SHP77 treated with DMSO at 0.1 percent for 48 hours (cell line): ENCODE data around the gene SRP68.
"Not testable (repeated sequence)": the region's sequence is repeated elsewhere in the genome, so short reads cannot be mapped to it uniquely, and the experiment has no call there.

Source experiments
- DNase-seq: peaks from one replicate; lab custom pipeline; 2025; lab: John Stamatoyannopoulos, UW

Gene SRP68

GRCh38 chr17:76044475-76045007, 27.8 kb downstream of the SRP68 start:
- not testable (repeated sequence) for DNase-seq

DNA sequence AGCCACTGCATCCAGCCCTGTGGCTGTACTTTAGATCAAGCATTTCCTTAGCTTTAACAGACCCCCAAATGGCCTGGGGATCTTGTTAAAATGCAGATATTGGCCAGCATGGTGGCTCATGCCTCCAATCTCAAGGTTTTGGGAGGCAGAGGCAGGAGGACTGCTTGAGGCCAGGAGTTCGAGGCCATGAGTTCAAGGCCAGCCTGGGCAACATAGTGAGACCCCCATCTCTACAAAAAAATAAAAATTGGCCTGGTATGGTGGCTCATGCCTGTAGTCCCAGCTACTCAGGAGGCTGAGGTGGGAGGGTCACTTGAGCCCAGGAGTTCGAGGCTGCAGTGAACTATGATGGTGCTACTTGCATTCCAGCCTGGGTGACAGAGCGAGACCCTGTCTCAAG, 29.4 kb downstream of the SRP68 start:
- DNase-seq: not testable (repeated sequence)

- DNase-seq: no peak
Measured at GRCh38 chr17:76040376-76040775, 31.9 kb downstream of the SRP68 start.

- DNase-seq: no peak
Measured at GRCh38 chr17:76039121-76039520, 33.2 kb downstream of the SRP68 start.

- DNase-seq: no peak
Measured at GRCh38 chr17:76038050-76038449, 34.3 kb downstream of the SRP68 start.

- no peak for DNase-seq
Measured at GRCh38 chr17:76036497-76037261, 35.6 kb downstream of the SRP68 start.

DNA sequence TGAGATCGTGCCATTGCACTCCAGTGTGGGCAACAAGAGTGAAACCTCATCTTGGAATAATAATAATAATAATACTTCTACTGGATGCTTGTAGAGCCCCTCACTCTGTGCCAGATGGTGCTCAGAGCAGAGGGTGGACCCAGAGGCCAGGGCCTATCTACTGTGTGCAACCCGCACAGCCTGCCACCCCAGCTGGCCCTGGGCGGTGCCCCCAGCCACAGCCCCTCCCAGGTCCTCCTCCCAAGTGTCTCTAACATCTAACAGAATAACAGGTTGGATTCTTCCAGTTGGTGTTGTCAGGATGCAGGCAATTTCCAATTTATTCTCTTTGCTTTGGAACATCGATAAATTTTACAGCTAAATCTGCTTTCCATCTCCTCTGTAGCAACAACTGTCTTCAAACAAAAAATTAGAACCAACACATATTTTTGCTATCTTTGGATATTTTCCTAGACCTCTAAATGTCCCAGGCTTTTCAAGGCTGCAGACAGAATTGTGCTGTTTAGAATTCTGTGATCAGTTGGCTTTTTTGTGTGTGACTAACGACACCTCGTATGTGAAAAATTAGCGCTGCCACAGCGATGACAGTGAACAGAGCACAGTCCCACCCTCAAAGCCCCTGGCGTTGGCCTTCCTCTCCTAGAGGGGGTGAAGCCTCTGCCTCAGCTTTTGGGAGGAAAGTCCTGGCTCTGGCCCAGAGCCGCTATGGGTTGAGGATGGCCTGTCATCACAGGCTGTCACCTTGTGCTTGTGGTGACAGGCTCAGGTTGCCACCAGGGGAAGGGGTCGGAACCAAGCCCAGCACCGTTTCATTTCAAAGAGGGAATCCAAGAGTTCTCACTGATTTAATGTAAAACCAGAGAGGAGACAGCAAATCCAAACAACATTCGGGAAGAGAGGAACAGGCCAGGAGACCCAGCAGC, 37.6 kb downstream of the SRP68 start:
- DNase-seq: no peak

DNA sequence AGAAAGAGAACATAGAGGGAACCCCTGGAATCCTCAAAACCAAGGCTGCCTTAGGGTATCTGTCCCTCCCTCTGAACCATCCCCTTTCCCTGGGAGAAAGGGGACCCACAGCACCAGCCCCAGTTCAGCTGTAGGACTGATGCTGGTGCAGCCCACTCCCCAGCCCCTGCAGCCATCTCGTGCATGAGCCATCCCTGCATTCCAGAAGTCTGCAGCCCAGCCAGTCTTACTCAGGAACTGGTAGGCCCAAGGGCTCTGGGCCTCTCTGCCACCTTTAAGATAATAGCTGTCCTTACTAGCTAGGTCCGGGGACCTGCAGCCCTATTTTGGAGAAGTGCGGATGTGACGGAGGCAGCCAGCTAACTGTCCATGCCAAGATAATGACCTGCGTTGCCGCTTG, 39.2 kb downstream of the SRP68 start:
- DNase-seq: no peak

- no peak for DNase-seq
Measured at GRCh38 chr17:76032780-76033108, 39.6 kb downstream of the SRP68 start.

DNA sequence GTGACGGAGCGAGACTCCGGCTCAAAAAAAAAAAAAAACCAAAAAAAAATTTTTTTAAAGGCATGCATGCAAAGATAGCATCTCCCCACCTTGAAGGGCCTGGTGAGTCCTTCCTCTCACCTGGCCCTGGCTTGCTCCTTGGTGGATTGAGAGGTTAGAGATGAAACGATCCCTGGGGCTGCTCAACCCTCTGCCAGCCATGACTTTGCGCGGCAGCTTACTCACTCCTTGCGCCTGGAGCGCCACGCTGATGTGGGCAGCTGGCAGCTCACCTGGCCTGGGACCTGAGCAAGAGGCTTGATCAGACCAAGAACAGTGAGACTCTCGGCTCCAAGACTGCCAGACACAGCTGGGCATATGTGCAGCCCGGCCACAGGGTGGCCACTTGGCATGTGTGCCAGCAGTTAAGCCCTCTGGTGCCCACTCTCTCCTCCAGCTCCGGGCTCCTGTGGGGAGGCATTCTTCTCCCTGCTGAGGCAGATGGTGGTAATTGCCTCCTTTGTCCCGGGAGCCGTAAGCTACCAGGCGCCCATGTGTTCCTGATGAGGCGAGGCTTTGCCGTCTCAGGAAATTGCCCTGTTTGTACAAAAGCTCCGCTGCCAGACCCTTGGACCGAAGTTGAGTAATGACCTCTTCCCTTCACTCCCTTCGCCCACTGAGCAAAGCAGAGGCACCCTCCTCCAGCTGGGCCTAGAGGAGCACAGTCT, 40.1 kb downstream of the SRP68 start:
- DNase-seq: peak; percentile 5

DNA sequence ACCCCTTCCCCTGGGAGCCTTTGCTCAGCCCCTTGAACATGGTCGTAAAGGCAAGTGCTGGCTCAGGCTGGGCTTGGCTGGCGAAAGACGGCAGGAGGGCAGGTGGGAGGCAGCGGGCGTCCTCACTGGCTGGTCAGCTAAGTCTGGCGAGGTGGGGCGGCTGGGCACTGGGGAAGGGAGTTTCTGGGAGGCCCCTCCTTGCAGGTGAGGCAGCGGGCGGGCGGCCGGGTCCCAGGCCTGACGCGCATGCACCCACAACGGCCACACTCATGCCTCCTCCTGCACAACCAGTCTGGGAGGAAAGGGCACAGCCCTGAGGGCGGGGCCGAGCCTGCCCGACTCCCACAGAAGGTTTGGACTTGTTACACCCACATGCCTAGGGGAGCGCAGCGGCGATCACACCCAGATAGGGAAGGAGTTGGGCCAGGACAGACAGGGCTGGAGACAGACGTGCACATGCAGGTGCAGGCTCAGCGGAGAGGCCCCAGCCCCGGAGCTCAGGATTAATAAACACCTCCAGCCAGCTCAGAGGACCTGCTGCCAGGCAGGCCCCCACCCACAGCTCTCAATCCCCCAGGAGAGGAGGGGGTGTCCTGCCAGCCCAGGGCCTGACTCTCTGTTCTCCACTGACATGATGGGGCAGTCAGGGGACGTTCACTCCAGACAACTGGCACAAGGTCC, 45.0 kb downstream of the SRP68 start, which contains the start of gene EVPL:
TSS of gene EVPL (minus strand) at position 148 of the 681 bp plus-strand sequence. CDS start at position 40, 108 bp downstream.
- no peak for DNase-seq

DNA sequence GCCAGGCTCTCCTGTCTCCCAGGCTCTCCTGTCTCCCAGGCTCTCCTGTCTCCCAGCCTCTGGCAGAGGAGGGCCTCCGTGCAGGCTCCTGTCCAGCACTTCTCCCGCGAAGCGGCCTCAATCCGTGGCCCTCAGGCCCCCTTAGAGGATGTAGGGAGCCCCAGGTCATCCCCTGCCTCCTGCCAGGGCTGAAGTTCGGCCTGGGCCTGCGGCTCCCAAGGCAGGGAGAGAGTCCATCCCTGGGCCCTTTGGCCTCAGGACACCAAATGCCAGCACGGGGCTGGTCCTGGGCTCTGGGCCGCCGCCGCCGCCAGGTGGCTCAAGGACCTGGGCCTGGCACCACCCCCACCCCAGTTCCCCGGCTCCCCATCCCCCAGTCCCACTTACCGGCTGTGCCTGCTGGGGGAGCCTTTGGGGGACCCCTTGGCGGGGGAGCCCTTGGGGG, 45.6 kb downstream of the SRP68 start:
- no peak for DNase-seq

DNA sequence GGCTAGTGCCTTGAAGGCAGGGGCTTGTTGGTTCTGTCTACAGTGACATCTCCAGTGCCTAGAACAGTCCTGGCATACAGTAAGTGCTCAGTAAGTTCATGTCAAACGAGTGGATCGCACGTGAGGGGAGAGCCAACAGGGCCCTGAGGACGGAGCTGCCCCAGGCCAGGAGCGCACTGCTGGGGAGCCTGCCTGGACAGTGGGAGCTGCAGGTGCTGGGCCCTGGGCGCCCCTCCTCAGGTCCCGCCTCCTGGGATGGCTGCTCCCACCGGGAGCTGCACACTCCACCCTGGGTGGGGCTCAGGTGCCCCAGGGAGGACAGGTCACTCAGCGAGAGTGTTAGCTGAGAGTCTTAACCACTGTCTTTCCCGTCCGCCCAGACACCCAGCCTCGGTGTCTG, 47.0 kb downstream of the SRP68 start:
- DNase-seq: no peak

DNA sequence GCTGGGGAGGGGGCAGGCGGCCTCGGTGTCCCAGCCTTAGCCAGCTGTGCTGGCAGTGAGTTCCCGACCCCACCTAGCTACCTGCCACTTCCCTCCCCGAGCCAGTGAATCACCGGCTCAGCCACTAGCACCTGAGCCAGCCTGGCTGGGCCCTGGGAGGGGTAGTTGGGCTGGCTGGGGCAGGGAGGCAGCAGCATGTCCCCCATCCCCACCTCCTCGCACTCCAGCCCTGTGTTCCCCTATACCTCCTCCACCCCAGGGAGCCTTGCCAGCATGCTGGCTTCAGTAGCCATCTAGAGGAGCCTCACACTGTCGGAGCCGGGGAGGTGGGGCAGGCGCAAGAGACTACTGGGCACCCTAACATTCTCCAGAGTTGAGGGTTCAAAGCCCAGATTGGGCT, 48.0 kb downstream of the SRP68 start:
- no peak for DNase-seq

GRCh38 chr17:76023900-76024237, 48.4 kb downstream of the SRP68 start:
- DNase-seq: no peak

- DNase-seq: no peak
Measured at GRCh38 chr17:76022973-76023899, 49.1 kb downstream of the SRP68 start.

DNA sequence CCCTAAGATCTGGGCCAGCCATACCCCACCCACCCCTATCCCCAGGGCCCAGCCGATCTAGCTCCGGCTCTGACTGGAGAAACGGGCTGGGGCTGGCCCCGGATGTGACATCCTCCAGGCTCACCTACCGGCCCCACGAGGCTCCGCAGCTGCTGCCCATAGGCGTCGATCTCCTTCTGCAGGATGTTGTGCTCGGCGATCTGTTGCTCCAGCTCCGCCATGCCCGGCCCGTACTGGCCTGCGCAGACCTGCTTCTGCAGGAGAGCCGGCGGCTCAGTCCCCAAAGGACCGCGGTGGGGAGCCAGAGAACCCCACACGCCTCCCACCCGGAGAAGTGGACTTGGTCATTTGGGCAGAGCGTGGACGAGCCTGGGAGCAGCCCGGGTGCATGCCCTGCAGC, 50.0 kb downstream of the SRP68 start:
- no peak for DNase-seq

- no peak for DNase-seq
Measured at GRCh38 chr17:76019833-76020467, 52.4 kb downstream of the SRP68 start.

DNA sequence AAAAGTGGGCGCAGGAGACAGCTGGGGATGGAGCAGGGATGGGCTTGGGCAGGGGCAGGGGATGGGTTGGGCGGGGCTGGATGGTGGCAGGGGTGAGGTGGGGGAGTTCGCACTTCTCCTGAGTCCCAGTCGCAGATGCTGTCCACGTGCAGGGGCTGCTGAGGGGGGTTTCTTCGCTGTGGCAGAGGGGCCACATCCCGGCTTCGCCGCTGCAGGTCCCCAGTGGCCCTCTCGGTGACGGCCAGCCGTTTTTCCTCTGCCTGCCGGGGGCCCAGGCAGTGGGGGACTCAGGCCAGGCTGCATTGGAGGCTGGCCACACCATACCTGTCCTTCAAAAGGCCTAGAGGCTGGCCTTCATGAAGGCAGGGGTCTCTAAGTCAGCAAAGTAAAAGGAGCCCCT, 53.5 kb downstream of the SRP68 start:
- DNase-seq: no peak

GRCh38 chr17:76018340-76018680, 54.0 kb downstream of the SRP68 start:
- DNase-seq: no peak
